C4-2B (cell line): ENCODE data around the gene SLC8A1.

Experiments used
- H3K27ac ChIP-seq: fragments of 450-650 bp; 2 replicates; pipeline ENCODE4 v1.5.1; 2017
- ZFX ChIP-seq: fragments of 450-650 bp; IDR thresholded peaks from 2 replicates; pipeline ENCODE4 v1.6.1; 2017
- TF ChIP-seq, protein P1 (sequence below): fragments of 450-650 bp; conservative IDR thresholded peaks from 2 replicates; pipeline ENCODE4 v1.5.1; 2017; ENCODE audit warnings: mild to moderate bottlenecking

SLC8A1 gene

DNA sequence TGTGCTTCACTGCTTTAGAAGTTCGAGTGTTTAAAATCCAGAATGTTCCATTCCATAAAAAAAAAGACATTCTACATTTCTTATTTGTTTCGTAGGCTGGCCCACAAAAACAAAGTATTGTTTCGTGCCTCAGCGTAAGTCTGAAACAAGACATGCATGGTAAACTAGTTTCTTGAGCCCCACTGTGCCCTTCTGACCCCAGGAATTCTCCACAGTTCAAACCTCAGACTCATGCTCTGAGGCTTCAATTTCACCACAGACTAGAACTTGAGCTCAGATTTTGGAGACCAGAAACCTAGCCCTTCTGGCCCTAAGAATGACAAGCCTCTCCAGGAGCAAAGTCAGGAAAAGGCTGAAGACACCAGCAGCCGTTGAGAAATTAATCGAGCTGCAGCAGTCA is 151.5 kb downstream of the SLC8A1 start:
- no peak overlapping the region for H3K27ac ChIP-seq
- no peak for TF ChIP-seq ZFX
- TF ChIP-seq, protein P1, sequence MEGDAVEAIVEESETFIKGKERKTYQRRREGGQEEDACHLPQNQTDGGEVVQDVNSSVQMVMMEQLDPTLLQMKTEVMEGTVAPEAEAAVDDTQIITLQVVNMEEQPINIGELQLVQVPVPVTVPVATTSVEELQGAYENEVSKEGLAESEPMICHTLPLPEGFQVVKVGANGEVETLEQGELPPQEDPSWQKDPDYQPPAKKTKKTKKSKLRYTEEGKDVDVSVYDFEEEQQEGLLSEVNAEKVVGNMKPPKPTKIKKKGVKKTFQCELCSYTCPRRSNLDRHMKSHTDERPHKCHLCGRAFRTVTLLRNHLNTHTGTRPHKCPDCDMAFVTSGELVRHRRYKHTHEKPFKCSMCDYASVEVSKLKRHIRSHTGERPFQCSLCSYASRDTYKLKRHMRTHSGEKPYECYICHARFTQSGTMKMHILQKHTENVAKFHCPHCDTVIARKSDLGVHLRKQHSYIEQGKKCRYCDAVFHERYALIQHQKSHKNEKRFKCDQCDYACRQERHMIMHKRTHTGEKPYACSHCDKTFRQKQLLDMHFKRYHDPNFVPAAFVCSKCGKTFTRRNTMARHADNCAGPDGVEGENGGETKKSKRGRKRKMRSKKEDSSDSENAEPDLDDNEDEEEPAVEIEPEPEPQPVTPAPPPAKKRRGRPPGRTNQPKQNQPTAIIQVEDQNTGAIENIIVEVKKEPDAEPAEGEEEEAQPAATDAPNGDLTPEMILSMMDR: no peak

DNA sequence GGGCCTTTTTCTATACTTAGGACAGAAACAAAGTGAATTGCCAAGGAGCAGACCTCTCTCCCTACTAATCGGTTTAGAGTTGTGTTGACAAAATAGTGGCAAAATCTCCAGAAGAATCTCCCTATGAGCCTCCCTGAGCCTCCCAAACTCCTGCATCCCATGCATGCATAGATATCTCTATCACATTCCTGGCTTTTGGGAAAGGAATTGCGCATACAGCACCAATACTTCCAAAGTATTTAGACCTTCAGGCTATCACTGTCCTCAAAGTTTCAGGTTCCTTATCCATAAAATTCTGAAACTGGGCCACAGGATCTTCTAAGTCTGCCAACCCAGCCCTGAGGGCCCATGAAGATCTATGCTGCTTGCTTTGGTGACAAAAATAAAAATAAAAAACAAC is 152.1 kb downstream of the SLC8A1 start:
- no peak overlapping the region for H3K27ac ChIP-seq
- TF ChIP-seq, protein P1: no peak
- TF ChIP-seq ZFX: no peak

DNA sequence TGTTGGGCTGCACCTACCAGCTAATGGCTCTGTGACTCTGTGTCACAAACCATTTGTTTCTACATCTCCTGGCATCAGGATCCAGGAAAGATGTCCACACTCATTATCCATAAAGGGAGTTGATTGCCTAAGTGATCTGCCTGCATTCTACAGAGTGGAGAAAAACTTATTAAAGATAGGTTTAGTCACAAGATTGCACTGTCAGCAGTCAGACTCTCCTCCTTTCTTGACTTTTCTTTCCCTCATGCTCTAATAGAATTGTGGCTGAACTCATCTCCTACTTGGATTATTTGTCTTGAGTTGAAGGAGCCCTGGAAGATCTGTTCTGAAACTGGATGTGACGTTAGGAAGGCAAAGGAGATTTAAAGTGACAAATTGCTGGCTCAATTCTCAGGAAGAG is 152.7 kb downstream of the SLC8A1 start:
- no peak for TF ChIP-seq ZFX
- TF ChIP-seq, protein P1: no peak
- H3K27ac ChIP-seq: no peak overlapping the region

DNA sequence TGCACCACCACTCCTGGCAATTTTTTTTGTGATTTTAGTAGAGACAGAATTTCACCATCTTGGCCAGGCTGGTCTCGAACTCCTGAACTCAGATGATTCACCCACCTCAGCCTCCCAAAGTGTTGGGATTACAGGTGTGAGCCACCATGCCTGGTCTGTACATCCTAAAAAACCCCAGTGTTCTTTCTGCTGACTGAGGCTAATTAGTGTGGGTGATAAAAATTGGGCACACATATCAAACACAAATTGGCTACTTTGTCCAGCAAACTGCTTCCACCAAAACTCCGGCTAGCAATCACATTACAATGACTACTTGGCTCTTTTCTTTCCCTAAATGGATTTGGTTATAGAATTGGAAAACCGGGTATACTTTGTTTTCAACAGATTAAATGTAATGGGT is 153.9 kb downstream of the SLC8A1 start:
- no peak overlapping the region for H3K27ac ChIP-seq
- no peak for TF ChIP-seq ZFX
- TF ChIP-seq, protein P1: no peak

DNA sequence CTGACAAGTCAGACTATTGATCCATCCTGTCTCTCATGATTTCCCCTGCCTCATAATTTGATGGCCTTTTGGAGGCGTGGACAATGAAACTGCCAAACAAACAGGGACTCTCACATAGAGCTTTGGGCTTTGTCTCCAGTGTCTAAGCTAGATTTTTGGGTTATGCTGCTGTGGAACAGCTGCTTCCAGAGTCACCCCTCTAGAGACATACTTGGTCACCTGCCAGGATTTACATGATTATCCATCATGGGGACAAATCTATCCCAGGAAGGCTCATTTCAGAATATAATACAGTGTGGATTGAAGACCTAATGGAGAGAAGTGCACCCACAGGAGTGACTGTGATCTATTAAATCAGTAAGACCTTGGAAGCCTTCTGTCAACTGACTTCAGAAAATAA is 159.6 kb downstream of the SLC8A1 start:
- TF ChIP-seq ZFX: no peak
- TF ChIP-seq, protein P1: no peak
- no peak overlapping the region for H3K27ac ChIP-seq

DNA sequence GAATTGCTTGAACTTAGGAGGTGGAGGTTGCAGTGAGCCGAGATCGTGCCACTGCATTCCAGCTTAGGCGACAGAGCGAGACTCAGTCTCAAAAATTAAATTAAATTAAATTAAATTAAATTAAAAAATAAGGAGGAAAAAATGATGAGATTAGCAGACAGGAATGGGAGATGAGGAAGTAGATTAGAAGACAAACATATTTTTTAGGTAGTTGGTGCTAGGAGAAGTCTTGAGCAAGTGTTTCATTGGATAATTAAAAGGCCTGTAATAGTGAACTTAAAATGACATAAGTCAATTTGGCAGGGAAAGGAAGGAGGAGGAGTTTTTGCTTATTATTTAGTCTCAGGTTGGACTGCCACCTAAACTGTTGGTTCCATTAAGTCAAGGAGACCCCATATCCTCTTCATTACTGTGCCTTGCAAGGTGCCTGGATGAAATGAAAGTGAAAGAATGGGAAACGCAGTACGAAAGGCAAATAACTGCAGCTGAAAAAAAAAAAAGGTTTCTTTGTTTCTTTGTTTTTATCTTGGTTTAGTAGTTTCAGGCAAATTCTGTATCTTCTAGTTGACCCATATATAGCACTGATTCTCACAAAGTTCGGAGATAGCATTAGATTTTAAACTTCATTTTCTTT is 162.0 kb downstream of the SLC8A1 start:
- no peak overlapping the region for H3K27ac ChIP-seq
- TF ChIP-seq, protein P1: no peak
- TF ChIP-seq ZFX: no peak

DNA sequence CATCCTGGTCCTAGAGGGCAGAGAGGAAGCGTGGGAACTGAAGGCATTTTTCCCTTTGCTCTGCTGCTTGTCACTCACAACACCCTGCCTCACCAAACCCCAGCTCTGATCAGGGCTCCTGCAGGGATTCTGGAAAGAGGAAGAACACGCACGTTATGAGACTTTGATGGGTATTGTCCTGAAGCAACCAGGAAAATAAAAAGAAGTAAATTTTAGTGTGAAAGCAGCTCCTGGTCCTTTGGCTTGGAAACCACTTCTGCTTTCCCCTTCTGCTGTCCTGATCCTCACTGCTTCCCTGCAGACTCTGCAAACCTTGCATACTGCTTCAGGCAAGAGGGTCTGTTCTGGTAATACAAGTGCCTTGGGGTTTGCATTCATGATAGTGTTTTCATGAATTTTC is 164.1 kb downstream of the SLC8A1 start:
- H3K27ac ChIP-seq: no peak overlapping the region
- TF ChIP-seq, protein P1: no peak
- TF ChIP-seq ZFX: no peak
